ENCODE data around the gene ABHD8.
A peak's percentile ranks its signal among the peaks of the same experiment; 100 is the strongest.

ABHD8 gene

DNA sequence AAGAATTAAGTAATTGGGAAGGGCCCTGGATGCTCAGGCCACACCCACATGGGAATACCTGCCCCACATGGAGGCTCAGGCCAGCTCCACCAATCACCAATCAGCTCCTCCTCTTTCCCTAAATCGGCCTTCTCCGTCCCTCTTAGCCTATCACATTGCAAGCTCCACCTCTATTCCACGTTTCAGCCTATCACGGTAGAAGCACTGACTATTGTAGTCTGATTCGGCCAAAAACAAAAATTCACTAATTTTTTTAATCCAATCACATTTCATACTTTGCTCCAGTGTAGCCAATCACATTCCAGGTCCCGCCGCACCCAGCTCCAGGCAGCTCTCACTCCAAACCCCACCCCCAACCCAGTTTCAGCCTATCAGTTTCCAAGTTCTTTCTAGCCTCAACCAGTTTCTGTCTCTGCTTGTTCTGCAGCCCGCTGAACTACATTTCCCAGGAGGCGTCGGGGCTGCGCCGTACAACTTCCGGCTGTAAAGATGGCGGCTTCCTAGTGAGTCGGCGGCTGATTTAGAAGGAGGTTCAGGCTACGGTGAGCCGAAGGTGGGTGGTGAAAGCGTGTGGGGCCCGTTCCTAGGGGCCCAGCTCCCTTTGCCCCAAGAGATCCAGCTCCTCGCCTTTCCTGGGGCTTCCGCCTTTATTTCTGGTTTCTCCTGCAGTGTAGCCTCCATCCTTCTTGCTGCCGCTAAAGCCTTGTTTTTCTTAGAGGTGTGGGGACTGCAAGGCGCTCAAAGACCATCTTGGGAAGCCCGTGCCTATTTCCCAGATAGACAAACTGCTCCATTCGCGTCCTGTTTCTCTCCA is 36.0 kb downstream of the ABHD8 start, which contains the start of gene BABAM1:
TSS of gene BABAM1 (plus strand) at position 469 of the 814 bp plus-strand sequence. CDS start 1,364 bp downstream, outside the sequence.
- peak; percentile 99 for DNase-seq (ENCODE audit: low spot score)
- Histone ChIP-seq H3K27ac (peak within 1 kb of the TSS; percentile 50 to 73), H3K4me3 (peak within 1 kb of the TSS; percentile 76)
- TF ChIP-seq, protein P1, sequence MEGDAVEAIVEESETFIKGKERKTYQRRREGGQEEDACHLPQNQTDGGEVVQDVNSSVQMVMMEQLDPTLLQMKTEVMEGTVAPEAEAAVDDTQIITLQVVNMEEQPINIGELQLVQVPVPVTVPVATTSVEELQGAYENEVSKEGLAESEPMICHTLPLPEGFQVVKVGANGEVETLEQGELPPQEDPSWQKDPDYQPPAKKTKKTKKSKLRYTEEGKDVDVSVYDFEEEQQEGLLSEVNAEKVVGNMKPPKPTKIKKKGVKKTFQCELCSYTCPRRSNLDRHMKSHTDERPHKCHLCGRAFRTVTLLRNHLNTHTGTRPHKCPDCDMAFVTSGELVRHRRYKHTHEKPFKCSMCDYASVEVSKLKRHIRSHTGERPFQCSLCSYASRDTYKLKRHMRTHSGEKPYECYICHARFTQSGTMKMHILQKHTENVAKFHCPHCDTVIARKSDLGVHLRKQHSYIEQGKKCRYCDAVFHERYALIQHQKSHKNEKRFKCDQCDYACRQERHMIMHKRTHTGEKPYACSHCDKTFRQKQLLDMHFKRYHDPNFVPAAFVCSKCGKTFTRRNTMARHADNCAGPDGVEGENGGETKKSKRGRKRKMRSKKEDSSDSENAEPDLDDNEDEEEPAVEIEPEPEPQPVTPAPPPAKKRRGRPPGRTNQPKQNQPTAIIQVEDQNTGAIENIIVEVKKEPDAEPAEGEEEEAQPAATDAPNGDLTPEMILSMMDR (IDR thresholded peaks at IDR 0.05): no peak

DNA sequence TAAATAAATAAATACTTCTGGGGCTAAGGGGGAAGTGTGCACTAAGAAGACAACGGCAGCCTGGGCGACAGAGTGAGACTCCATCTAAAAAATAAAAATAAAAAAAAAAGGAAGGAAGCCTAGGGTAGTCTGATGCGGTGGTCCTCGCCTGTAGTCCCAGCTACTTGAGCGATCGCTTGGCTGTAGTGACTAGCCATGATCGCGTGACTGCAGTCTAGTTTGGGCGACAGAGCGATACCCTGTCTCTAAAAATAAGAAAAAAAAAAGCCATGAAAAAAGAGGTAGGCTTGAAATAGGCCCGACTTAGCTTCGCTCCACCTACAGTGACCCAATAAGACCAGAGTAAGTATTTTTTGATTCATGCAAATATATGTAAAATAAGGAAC is 36.6 kb downstream of the ABHD8 start:
- Histone ChIP-seq H3K4me3 (no peak overlapping the region), H3K27ac (peak overlapping the region in 1 of 2 donors; percentile 25)
- no peak for DNase-seq (ENCODE audit: low spot score)
- TF ChIP-seq, protein P1 (IDR thresholded peaks at IDR 0.05): no peak

DNA sequence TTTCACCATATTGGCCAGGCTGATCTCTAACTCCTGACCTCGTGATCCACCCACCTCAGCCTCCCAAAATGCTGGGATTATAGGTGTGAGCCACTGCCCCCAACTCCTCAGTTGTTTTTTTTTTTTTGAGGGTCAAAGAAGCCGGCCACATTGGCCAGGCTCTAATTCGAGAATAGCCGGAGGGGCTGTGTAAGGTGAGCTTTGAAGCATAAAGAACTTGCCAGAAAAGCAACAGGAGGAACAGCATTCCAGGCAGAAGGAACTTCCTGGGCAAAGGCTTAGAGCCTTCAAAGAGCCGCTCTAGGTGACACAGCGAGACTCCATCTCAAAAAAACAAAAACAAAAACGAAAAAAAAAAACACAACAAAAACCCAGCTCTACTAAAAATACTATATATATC is 37.2 kb downstream of the ABHD8 start:
- TF ChIP-seq, protein P1 (IDR thresholded peaks at IDR 0.05): no peak
- Histone ChIP-seq H3K4me3 (no peak overlapping the region), H3K27ac (no peak overlapping the region)
- no peak for DNase-seq (ENCODE audit: low spot score)

DNA sequence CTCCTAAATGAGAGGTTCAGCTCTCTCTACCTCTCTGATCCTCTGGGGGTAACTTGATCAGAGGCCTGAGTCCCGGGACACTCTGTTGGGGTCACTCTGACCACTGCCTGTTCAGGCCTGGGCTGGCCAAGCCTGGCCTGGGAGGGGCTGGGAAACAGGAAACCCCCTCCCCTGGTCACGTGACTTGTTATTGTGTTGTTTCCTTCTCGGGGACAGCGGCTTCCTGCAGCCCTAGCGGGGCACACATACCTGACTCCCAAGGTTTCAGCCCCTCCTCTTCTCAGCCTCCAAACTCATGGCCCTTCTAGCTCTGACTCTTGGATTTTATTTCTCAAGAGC is 38.6 kb downstream of the ABHD8 start, which contains the start of gene USHBP1:
TSS of gene USHBP1 (minus strand) at position 105 of the 339 bp plus-strand sequence. CDS start 446 bp downstream, outside the sequence.
- peak within 1 kb of the TSS; percentile 58 for H3K4me3 ChIP-seq
- peak within 1 kb of the TSS in 1 of 2 donors; percentile 51 for H3K27ac ChIP-seq
- TF ChIP-seq, protein P1 (IDR thresholded peaks at IDR 0.05): no peak
- no peak for DNase-seq (ENCODE audit: low spot score)

DNA sequence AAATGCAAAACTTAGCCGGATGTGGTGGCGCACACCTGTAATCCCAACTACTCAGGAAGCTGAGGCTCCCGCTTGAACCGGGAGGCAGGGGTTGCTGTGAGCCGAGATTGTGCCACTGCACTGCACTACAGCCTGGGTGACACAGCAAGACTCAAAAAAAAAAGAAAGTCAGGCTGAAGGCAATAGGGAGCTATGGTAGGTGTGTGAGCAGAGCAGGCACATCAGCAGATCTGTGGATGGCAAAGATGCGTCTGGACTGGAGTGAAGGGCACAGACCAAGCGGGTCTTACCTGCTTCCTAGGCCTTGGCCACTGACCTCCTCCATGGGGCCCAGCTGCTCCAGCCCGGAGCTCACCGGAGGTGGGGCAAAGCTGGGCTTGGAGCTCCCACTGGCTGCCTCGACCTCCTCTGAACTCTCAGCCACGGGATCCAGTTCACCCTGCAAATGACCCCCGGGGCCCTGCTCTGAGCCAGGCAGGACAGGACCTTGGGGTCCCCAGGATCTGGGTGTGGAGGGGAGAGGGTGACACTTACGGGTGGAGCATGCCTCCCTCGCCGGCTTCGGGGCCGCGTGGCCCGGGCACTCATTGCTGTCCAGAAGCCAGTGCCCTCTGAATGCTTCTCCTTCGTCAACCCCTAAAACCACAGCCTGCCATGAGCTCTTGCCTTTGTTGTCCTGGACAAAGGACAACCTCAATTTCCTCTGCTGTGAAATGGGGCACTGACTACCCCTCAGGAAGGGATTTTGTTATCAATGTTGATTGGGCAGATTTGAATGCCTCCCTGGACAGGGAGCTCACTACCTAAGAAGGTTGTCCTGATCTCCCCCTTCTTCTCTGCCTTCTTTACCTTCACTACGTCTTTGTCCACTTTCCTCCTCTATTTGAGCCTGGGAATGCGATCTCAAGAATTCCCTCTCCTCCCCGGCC is 39.2 kb downstream of the ABHD8 start:
- Histone ChIP-seq H3K27ac (peak overlapping the region in 1 of 2 donors; percentile 51), H3K4me3 (peak overlapping the region; percentile 58)
- TF ChIP-seq, protein P1 (IDR thresholded peaks at IDR 0.05): no peak
- DNase-seq (ENCODE audit: low spot score): no peak

DNA sequence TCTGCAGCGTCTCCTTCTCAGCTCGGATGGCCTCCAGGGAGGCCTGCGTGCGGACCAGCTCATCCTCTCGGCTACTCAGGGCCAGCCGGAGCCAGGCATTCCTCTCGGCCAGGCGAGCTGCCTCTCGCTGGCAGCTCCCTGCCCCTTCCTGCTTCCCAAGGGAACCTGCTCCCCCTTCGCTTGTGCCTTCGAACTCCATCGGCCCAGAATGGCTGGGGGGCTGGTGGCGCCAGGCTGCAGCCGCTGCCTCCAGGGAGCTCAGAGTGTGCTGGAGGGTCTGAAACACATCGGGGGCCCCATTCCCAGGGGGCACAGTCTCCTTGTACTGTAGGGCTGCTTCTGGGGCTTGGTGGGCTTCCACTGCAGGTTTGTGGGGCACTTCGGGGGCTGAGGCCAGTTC is 40.7 kb downstream of the ABHD8 start:
- DNase-seq (ENCODE audit: low spot score): no peak
- TF ChIP-seq, protein P1 (IDR thresholded peaks at IDR 0.05): no peak
- Histone ChIP-seq H3K4me3 (no peak overlapping the region), H3K27ac (no peak overlapping the region)

Data from coronary artery (tissue), 2 donors.